Left renal pelvis (tissue), 4 donors: Measurements from ENCODE around the gene NOMO2. TPM values are rescaled to one million over a fixed set of nuclear protein-coding genes. Genes with fewer than 3 reads are reported as not detected.
"Not testable (repeated sequence)": the region's sequence is repeated elsewhere in the genome, so short reads cannot be mapped to it uniquely, and the experiment has no call there.

Experiments used
- DNase-seq, 4 donors: peaks; one replicate each; pipeline ENCODE4 v3.0.0-alpha.2; 2013; ENCODE audit warnings: low read depth in 4 of 4, low spot score in 3 of 4
- polyA plus RNA-seq, 4 donors: library from polyadenylated mRNA; unstranded; fragments of 120-200 nt; gene quantifications; one replicate each; pipeline ENCODE4 v1.2.1, GENCODE V29; 2013; ENCODE audit not compliant: insufficient read length in 4 of 4

Gene NOMO2
- polyA plus RNA-seq, 4 donors = 76.0 to 110 (median 95.4) TPM

DNA sequence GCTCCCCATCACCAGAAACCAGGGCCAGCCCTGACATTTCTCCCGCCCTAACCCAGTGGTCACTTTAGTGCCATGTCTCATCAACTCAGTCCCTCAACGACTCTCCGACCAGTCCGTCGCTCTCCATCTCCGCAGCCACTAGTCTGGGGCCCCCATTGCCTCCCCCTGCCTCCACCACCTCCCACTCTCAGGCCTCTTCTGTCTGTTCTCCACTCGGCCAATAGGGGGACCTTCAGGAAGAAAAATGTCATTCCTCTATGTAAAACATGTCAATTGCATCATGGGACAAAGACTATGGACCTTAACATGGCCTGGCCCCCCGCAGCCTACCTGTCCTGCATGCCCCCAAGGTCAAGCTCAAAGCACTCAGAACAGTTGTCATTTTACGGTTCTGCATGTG is 39.3 kb downstream of the NOMO2 start:
- not testable (repeated sequence) for DNase-seq

DNA sequence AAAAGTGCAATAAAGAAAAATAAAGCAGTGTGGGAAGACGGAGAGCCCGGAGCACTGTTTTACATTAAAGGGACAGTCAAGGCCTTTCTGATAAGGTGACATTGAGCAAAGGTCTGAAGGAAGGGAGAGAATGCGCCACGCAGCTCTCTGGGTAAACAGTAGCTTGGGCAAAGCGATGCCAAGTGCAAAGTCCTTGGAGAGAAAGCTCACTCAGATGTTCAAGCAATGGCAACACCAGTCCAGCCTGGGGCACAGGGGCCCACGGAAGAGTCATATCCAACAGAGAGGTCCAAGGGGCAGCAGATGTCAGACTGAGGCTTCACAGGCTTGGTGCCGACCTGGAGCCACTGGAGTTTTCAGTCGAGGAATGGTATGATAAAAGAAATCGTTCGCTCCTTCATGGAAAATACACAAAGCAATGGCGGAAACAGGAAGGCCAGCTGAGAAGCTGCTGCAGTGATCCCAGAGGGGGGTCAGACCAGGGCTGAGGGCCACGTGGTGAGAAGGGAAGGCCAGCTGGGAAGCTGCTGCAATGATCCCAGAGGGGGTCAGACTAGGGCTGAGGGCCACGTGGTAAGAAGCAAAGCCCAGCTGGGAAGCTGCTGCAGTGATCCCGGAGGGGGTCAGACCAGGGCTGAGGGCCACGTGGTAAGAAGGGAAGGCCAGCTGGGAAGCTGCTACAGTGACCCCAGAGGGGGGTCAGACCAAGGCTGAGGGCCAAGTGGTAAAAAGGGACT is 40.3 kb downstream of the NOMO2 start:
- DNase-seq = not testable (repeated sequence)

DNA sequence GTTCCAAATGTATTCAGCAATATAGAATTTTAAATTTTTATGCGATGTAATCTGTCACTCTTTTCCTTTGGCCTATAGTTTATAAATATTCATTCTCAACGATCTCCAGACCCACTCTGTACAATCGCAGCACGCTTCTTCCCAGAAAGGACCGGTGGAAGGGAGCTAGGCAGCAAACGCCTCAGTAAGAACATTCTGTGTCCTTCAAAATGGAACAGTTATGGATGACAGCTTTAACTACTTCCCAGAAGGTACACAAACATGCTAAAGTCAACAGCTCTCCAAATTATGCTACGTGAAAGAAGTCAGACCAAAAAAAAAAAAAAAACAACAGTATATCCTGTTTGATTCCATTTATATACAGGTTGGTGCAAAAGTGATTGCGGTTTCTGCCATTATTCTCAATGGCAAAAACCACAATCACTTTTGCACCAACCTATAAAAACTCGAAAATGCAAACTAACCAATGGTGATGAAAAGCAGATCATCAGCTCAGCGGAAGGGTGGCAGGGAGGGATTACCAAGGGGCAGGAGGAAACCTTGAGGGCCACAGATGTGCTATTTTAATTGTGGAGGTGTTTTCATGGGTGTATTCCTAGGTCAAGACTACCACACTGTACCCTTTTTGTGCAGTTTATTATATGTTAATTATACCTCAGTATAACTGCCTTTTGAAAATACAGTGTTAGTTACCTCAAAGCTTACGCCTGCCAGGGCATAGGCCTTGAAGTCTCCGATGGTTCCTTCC is 43.2 kb downstream of the NOMO2 start:
- not testable (repeated sequence) for DNase-seq

DNA sequence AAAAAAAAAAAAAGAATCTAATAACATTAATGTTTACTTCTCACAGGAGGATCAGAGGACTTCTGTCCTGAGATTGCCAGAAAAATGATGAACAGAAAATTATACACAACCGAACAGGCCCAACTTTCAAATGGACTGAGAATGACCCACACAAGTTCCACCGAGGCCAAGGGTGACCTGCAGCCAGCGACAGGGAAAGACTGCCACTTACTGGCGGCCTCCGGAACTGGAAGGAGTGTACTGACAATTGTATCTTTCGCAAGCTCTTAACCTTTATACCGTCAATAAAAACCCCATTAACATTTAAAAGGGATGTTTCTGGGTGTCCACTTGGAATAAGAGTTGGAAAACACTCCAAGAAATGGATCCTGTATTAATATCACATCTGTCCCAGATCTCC is 63.5 kb downstream of the NOMO2 start:
- DNase-seq = not testable (repeated sequence)

DNA sequence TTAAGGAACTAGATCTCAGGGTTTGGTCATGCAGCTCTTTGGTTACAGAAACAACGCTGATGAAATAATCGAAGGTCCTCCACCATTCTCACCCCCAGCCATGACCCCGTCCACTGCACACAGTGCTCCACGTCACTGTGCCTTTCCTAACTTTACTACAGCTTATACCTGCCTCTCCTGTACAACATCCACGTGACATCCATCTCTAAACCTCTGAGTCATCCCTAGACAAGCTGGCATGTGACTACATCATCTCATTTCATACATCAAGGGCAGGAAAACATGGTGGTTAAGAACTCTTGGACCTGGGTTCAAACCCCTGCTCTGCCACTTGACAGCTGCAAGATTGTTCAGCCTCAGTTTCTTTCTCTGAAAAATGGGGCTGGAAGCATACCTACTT is 64.9 kb downstream of the NOMO2 start:
- DNase-seq = not testable (repeated sequence)

DNA sequence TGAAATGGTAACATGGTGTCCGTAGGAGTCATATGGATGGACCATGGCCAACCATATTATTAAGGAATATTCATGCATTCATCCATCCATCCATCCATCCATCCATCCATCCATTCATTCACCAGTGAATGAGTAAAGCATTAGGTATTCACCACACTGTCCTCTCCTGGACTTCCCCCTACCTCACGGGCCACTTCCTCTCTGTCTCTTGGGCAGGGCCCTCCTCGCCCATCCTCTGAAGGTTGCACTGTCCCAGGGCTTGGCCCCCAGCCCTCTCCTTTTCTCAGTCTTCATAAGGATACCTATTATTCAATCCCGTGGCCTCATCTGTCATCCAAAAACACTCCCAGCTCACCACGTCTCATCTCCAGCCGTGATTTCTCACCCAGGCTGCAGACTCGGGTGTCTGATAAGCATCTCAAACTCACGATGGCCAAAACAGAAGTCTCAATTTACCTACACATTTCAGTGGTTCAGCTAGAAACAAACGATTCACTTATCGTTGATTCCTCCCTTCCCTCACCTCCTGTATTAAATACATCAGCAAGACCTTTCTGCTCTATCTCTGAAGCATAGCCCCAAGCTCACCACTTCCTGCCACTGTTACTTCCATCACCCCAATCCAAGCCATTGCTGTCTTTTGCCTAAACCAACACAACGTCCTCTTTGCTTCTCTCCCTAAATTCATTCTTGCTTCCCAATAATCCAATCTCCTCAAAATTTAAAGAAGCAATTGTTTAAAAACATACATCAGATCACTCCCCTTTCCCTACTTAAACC is 69.6 kb downstream of the NOMO2 start:
- not testable (repeated sequence) for DNase-seq

DNA sequence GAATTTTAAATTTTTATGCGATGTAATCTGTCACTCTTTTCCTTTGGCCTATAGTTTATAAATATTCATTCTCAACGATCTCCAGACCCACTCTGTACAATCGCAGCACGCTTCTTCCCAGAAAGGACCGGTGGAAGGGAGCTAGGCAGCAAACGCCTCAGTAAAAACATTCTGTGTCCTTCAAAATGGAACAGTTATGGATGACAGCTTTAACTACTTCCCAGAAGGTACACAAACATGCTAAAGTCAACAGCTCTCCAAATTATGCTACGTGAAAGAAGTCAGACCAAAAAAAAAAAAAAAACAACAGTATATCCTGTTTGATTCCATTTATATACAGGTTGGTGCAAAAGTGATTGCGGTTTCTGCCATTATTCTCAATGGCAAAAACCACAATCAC is 125.9 kb downstream of the NOMO2 start:
- DNase-seq = not testable (repeated sequence)

DNA sequence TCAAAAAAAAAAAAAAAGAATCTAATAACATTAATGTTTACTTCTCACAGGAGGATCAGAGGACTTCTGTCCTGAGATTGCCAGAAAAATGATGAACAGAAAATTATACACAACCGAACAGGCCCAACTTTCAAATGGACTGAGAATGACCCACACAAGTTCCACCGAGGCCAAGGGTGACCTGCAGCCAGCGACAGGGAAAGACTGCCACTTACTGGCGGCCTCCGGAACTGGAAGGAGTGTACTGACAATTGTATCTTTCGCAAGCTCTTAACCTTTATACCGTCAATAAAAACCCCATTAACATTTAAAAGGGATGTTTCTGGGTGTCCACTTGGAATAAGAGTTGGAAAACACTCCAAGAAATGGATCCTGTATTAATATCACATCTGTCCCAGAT is 146.1 kb downstream of the NOMO2 start:
- not testable (repeated sequence) for DNase-seq

DNA sequence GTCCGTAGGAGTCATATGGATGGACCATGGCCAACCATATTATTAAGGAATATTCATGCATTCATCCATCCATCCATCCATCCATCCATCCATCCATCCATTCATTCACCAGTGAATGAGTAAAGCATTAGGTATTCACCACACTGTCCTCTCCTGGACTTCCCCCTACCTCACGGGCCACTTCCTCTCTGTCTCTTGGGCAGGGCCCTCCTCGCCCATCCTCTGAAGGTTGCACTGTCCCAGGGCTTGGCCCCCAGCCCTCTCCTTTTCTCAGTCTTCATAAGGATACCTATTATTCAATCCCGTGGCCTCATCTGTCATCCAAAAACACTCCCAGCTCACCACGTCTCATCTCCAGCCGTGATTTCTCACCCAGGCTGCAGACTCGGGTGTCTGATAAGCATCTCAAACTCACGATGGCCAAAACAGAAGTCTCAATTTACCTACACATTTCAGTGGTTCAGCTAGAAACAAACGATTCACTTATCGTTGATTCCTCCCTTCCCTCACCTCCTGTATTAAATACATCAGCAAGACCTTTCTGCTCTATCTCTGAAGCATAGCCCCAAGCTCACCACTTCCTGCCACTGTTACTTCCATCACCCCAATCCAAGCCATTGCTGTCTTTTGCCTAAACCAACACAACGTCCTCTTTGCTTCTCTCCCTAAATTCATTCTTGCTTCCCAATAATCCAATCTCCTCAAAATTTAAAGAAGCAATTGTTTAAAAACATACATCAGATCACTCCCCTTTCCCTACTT is 152.2 kb downstream of the NOMO2 start:
- DNase-seq = not testable (repeated sequence)

DNA sequence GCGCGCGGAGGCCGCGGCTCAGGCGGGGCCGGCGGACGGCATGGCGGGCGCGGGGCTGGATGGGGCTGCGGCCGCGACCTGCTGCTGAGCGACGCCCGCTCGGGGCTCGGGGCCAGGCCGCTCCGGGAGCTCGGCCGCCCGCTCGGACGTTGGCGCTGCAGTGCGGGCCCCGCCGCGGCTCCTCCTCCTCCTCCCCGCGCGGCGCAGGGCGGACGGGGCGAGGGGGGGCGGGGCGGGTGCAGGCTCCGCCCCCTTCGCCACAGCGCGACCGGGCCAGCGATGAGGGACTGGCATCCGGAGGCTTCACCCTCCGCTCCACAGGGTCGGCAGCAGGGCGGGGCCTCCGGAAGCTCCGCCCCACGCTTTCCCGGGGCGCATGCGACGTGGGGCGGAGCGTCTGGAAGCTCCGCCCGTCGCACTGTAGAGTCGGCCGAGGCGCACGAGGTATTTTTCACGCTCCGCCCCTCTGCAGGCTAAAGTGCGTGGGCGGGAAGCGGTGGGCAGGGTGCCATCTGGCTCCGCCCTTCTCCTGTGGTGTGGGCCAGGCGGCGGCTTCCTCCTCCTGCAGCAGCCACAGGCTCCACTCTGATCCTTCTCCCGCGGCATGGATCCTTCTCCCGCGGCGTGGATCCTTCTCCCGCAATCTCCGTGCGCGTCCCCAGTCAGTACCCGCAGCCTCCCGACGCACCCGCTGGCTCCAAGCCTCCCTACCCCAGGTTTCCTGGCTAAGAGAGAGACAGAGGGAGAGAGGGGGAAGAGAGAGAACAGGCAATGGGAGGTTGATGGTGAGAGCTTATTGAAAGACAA is 159.8 kb downstream of the NOMO2 start:
- DNase-seq = not testable (repeated sequence)

DNA sequence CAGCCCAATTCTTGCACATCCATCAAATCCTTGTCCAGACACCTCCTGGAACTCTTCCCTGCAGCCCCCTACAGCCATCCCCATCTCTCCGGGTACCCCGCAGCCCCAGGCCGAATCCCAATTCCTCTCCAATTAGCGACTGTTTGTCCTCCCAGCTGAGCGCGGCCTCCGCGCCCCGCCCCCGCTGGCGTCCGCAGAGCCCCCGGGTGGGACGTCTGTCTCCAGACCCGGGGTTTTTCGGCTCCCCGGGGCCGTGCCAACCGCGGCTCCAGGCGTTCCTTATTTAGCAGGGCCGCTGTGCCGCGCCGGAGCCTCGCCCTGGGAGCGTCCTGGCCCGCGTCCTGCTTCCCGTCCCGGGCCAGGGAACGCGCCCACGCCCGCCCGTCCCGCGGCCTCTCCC is 160.7 kb downstream of the NOMO2 start:
- not testable (repeated sequence) for DNase-seq

DNA sequence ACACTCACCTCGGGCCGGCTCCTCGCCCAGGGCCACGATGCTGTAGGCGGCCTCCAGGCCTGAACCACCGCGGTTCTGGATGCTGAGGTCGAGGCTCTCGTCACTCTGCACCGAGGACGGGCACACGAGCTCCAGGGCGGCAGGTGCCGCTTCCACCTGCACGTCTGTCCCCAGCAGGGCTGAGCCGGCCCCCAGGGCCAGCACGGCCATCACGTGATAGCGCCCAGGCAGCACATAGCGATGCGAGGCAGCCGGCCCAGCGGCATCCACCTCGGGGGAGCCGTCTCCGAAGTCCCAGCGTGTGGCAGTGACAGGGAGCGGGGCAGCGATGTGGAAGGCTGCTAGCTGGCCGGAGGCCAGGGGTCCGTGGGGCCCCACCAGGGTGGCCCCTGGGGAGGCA is 167.5 kb downstream of the NOMO2 start:
- DNase-seq = not testable (repeated sequence)

DNA sequence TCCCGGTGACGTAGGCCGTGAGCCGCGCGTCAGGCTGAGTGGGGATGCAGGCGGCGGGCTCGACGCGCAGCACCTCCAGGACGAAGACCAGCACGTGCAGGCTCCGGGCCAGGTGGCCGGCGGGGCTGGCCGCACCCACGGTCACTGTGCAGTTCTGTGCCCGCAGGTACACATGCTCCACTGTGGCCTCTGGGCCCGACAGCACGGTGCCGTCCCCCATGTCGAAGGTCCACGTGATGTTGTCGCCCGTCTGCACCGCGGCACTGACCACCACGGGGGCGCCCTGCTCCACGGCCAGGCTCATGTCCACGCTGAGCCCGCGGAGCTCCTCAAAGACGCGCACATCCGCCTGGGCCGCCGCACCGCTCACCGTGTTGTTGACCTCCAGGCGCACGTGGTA is 174.1 kb downstream of the NOMO2 start:
- not testable (repeated sequence) for DNase-seq

DNA sequence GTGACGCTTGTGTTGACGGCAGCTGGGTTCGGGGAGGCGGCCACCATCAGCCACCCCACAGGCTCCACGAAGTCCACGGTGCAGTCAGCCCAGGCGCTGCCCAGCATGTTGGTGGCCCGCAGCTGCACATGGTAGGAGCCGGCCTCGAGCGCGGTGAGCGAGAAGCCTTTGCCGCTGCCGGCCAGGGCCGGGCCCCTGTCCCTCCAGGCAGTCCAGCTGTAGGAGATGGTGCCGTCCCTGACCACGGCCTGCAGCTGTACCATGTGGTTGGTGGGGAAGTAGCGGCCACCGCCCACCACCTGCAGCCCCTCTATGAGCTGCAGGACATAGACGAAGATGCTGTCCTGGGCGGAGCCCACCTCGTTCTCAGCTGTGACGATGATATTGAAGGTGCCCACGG is 175.4 kb downstream of the NOMO2 start:
- DNase-seq = not testable (repeated sequence)

DNA sequence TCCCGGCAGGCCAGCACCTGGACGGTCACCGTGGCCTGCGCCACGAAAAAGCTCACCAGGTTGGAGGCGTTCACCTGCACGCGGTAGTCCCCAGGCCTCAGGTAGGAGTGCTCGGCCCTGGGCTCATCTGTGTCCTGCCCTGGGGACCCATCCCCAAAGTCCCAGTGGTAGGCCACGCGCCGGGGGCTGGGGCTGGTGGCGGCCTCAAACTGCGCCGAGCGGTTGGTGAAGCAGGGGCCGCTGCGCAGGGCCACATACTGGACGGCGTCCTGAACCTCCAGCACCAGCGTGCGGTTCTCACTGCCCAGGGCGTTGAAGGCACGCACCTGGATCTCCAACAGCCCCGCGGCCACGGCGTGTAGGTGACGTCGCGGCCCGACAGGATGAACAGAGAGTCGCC is 176.6 kb downstream of the NOMO2 start:
- DNase-seq = not testable (repeated sequence)

DNA sequence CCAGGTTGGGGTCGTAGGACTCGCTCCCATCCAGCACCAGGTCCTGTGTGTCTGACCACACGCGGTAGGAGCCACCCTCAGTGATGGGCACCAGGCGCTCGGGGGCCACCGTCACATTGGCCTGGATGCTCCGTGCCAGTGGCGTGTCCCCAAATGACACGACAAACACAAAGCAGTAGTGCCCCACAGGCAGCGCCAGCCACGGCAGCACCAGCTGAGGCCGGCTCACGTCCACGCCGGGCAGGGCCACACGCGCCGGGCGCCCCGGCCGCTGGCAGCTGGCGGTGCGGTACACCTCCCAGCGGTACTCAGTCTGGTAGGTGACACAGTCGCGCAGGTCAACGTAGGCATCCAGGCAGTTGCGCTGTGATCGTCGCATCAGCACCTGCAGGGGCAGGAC is 177.0 kb downstream of the NOMO2 start:
- DNase-seq = not testable (repeated sequence)

DNA sequence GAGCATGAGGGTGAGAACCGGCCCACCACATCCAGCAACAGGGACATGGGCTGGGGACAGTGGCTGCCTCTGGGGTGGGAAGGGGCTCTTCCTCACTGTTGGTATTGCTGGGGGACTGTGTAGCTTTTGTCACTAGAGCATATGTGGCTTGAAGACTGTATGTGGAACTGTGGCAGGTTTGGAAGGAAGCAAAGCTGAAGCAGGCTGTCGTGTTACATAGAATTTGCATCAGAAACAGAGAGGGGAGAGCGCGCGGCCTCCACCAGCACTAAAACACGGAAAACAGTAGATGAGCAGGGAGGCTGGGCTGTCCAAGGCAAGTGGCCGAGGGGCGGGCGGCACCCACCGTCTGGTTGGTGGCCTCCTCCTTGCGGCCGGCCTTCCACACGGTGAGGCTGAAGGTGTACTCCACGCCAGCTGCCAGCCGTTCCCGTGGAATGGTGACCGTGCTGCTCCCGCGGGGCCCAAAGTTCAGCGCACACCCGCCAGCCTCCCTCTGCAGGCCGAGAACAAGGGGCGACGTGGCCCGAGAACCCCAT is 177.7 kb downstream of the NOMO2 start:
- not testable (repeated sequence) for DNase-seq

DNA sequence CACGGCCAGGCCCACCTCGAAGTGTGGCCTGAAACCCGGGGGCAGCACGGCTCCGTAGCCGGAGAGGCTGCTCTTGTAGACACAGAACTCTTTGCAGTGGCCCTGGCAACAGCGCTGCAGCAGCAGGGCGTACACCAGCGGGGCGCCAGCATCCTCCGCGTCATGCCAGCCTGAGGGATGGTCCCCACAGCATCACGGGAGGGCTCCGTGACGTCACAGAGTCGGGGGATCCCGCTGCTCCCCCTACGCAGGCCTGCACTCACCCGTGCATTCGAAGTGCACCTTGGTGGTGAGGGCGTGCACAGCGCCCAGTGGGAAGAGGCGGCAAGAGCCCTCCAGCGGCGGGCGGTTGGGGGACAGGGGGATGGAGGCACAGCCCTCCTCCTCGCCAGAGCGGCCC is 179.2 kb downstream of the NOMO2 start:
- not testable (repeated sequence) for DNase-seq
